ENCODE results near the gene ADNP. TPM values are rescaled to one million over a fixed set of nuclear protein-coding genes. Genes with fewer than 3 reads are reported as not detected.

ADNP gene
- total RNA-seq, 4 donors from 2014 or later, result 29.2 to 47.5 (median 32.8) TPM

- Histone ChIP-seq H3K9me3 (no peaks in the 10 kb centered on the region), H3K4me1 (peaks cover 0 to 6% (median 0%) of the 10 kb centered on the region in 3 donors), H3K27me3 (no peaks in the 10 kb centered on the region), H3K27ac (no peak overlapping the region), H3K4me3 (no peak overlapping the region), H3K36me3 (peaks cover 2 to 99% (median 3%) of the 10 kb centered on the region in 3 donors)
- 80 to 92% methylated on average over 1 of the region's 1 CpG for WGBS, 2 donors
- no peak for DNase-seq
- intact Hi-C loops (cut with DNase I), result no loop called here
- TF ChIP-seq CTCF (IDR thresholded peaks at IDR 0.05) (no peak), POLR2A (IDR thresholded peaks at IDR 0.05) (no peak)
These were observed 32.8 kb downstream of the ADNP start for GRCh38 chr20:50898475-50898874.

GRCh38 chr20:50895111-50895830, 36.0 kb downstream of the ADNP start:
- intact Hi-C loops (cut with DNase I), result no loop called here
- TF ChIP-seq CTCF (IDR thresholded peaks at IDR 0.05) (no peak), POLR2A (IDR thresholded peaks at IDR 0.05) (no peak)
- no peak for DNase-seq
- no peaks in the 10 kb centered on the region for H3K9me3 ChIP-seq
- no peaks in the 10 kb centered on the region for H3K27me3 ChIP-seq
- 89 to 95% methylated on average over 8 of the region's 8 CpGs for WGBS, 2 donors
- H3K4me3 ChIP-seq, result no peak overlapping the region
- H3K27ac ChIP-seq, result no peak overlapping the region
- peaks cover 6 to 99% (median 22%) of the 10 kb centered on the region in 3 donors for H3K36me3 ChIP-seq
- H3K4me1 ChIP-seq, result no peaks in the 10 kb centered on the region

- H3K4me3 ChIP-seq, result no peak overlapping the region
- intact Hi-C loops (cut with DNase I), result no loop called here
- 87 to 97% methylated on average over 4 to 7 of the region's 7 CpGs for WGBS, 2 donors
- no peaks in the 10 kb centered on the region for H3K9me3 ChIP-seq
- TF ChIP-seq POLR2A (IDR thresholded peaks at IDR 0.05), result no peak
- TF ChIP-seq CTCF (IDR thresholded peaks at IDR 0.05), result no peak
- no peak for DNase-seq
- no peak overlapping the region for H3K27ac ChIP-seq
- peaks cover 6 to 97% (median 25%) of the 10 kb centered on the region in 3 donors for H3K36me3 ChIP-seq
- no peaks in the 10 kb centered on the region for H3K27me3 ChIP-seq
- H3K4me1 ChIP-seq, result no peaks in the 10 kb centered on the region
These were observed 37.6 kb downstream of the ADNP start for GRCh38 chr20:50893620-50894019.

GRCh38 chr20:50892394-50892793, 38.8 kb downstream of the ADNP start:
- intact Hi-C loops (cut with DNase I), result no loop called here
- WGBS, 2 donors, result 76 to 89% methylated on average over 8 of the region's 8 CpGs
- DNase-seq, result no peak
- H3K36me3 ChIP-seq, result peaks cover 6 to 96% (median 25%) of the 10 kb centered on the region in 3 donors
- no peaks in the 10 kb centered on the region for H3K9me3 ChIP-seq
- no peaks in the 10 kb centered on the region for H3K27me3 ChIP-seq
- H3K27ac ChIP-seq, result no peak overlapping the region
- TF ChIP-seq CTCF (IDR thresholded peaks at IDR 0.05) (no peak), POLR2A (IDR thresholded peaks at IDR 0.05) (no peak)
- H3K4me3 ChIP-seq, result no peak overlapping the region
- no peaks in the 10 kb centered on the region for H3K4me1 ChIP-seq

- intact Hi-C loops (cut with DNase I), result no loop called here
- 65 to 78% methylated on average over 4 to 5 of the region's 5 CpGs for WGBS, 2 donors
- no peak for DNase-seq
- H3K36me3 ChIP-seq, result peaks cover 6 to 84% (median 25%) of the 10 kb centered on the region in 3 donors
- TF ChIP-seq POLR2A (IDR thresholded peaks at IDR 0.05) (no peak), CTCF (IDR thresholded peaks at IDR 0.05) (no peak)
- no peak overlapping the region for H3K27ac ChIP-seq
- H3K9me3 ChIP-seq, result no peaks in the 10 kb centered on the region
- no peak overlapping the region for H3K4me3 ChIP-seq
- H3K4me1 ChIP-seq, result no peaks in the 10 kb centered on the region
- no peaks in the 10 kb centered on the region for H3K27me3 ChIP-seq
These were observed 40.1 kb downstream of the ADNP start for GRCh38 chr20:50891138-50891537.

Data from esophagus squamous epithelium (tissue), 5 donors.